GM12872 (cell line): Measurements from ENCODE around the gene CCDC88A.

ENCODE experiments used
- TF ChIP-seq, protein P1 (sequence below): IDR thresholded peaks from 3 replicates; pipeline ENCODE4 v1.5.1; 2011; ENCODE audit warnings: low read depth, mild to moderate bottlenecking, low read length, moderate library complexity; ENCODE audit not compliant: insufficient read depth

Gene CCDC88A

GRCh38 chr2:55451699-55452098 lies 32.0 kb upstream of the CCDC88A start:
- TF ChIP-seq, protein P1, sequence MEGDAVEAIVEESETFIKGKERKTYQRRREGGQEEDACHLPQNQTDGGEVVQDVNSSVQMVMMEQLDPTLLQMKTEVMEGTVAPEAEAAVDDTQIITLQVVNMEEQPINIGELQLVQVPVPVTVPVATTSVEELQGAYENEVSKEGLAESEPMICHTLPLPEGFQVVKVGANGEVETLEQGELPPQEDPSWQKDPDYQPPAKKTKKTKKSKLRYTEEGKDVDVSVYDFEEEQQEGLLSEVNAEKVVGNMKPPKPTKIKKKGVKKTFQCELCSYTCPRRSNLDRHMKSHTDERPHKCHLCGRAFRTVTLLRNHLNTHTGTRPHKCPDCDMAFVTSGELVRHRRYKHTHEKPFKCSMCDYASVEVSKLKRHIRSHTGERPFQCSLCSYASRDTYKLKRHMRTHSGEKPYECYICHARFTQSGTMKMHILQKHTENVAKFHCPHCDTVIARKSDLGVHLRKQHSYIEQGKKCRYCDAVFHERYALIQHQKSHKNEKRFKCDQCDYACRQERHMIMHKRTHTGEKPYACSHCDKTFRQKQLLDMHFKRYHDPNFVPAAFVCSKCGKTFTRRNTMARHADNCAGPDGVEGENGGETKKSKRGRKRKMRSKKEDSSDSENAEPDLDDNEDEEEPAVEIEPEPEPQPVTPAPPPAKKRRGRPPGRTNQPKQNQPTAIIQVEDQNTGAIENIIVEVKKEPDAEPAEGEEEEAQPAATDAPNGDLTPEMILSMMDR, result no peak

GRCh38 chr2:55441280-55441892 lies 21.7 kb upstream of the CCDC88A start:
- TF ChIP-seq, protein P1, result no peak

DNA sequence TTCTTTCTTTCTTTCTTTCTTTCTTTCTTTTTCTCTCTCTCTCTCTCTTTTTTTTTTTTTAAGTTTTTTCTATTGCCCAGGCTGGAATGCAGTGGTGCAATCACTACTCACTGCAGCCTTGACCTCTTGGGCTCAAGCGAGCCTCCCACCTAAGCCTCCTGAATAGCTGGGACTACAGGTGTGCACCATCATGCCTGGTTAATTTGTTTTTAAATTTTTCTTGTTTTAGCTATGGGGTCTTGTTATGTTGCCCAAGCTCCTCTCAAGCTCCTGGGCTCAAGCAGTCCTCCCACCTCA lies 19.4 kb upstream of the CCDC88A start:
- TF ChIP-seq, protein P1, result no peak

DNA sequence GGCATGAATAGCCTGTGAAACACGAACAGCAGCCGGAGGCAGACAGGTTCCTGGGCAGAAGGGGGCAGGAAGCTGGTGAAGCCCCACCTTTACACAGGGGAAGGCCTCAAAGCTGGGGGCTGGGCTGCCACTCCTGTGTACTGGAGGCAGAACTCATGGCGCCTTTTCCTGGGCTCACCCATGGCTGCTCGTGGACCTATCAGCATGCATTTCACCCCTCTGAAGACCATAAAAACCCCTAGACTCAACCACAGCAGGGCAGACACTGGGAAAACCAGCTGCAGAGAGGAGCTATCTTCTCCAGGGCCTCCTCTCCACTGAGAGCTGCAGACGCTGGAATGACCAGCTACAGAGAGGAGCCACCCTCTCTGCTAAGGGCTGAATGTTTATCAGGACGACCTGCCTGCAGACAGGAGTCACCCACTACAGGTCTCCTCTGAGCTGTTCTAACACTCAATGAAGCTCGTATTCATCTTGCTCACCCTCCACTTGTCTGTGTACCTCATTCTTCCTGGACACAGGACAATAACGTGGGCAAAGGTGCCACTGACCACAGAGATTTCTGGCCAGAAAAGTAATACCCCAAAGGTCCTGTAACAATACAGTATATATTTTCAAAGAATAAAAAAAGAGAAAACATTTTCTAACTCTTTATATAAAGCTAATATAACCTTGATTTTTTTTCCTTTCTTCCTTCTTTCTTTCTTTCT lies 18.9 kb upstream of the CCDC88A start:
- TF ChIP-seq, protein P1, result no peak

DNA sequence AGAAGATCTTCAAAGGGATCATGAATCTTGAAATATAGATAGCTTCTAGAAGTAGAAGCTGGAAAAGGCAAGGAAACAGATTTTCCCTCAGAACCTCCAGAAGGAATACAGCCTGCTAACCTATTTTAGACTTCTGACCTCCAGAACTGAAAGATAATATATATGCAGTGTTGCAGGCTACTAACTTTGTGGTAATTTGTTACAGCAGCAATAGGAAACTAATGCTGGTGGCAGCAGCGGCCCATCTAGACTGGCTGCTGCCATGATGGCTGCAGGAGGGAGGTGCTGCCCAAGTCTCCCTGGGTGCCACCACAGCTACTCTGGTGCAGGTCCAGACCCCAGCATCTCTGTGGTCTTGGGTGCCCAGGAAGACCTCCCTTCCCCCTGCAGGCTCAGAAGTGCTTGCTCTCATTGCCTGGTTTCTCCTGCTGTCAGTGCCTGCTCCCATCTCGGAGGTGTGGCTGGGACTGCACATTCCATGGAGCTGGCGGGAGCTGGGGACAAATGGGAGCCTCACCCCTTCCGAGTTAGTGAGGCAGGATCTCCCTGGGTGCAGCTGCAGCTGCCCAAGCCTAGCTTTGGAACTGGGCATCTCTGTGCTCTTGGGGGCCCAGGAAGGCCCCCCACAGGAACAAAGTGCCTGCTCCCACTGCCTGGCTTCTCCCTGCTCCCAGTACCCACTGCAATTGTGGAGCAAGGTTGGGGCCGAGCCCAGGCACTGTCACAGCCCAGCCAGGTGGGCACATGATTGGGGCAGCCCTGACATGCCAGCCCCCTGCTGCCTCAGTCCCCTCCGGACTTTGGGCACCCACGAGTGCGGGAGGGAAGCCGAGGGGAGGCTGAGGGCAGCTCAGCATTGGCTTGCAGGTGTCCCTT lies 18.1 kb upstream of the CCDC88A start:
- TF ChIP-seq, protein P1, result no peak

DNA sequence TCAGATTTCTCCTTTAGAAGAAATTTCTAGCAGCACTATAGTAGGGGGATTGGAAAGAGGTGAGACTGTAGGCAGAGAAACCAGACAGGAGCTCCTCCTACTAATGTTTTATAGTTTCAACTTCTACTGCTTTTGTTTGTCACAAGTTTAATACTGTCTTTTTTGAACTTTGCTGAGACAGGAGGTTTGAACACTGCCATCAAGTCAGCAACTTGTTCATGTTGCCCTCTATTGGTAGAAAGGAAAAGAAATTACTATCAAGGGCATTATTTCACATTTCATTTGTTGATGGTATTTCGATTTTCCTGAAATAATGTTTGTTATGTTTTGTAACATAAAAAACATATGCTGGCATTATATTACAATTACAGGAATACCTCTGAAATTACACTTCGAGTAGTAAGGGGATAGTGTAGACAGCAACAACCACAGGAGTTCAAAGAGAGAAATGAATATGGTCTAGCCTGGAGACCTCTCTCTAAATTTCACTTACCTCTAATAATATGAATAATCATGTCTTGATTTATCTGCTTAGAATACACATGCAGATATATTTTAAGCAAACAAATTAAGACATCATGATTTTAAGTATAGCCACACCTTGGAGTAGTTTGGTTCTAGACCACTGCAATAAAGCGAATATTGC lies 12.4 kb upstream of the CCDC88A start:
- TF ChIP-seq, protein P1, result peak; percentile 58
